ENCODE measurements around the gene TSC22D2. TPM values are rescaled to one million over a fixed set of nuclear protein-coding genes. Genes with fewer than 3 reads are reported as not detected.

Gene TSC22D2
- total RNA-seq, 1 donor, result 13.4 TPM

- H3K27me3 ChIP-seq (ENCODE audit: insufficient read depth, low read length), result no peaks in the 10 kb centered on the region
- TF ChIP-seq CTCF (IDR thresholded peaks at IDR 0.05; ENCODE audit: extremely low read depth, low read depth, low read length), result no peak
- peak overlapping the region; percentile 17 for H3K4me2 ChIP-seq (ENCODE audit: insufficient read depth, low read length)
- no peak overlapping the region for H2AFZ ChIP-seq (ENCODE audit: low read length)
- H3K4me3 ChIP-seq (ENCODE audit: insufficient read depth, low read length), result no peak overlapping the region
- peak overlapping the region; percentile 40 for H3K27ac ChIP-seq (ENCODE audit: low read depth, low read length)
- H4K20me1 ChIP-seq (ENCODE audit: insufficient read depth, low read length), result peaks cover 60% of the 10 kb centered on the region
- no peaks in the 10 kb centered on the region for H3K9me3 ChIP-seq (ENCODE audit: low read depth, low read length)
- peaks cover 48% of the 10 kb centered on the region for H3K4me1 ChIP-seq (ENCODE audit: insufficient read depth, low read length)
- H3K36me3 ChIP-seq (ENCODE audit: insufficient read depth, low read length), result peaks cover 11% of the 10 kb centered on the region
- H3K79me2 ChIP-seq (ENCODE audit: insufficient read depth, low read length), result peaks cover 99% of the 10 kb centered on the region
- DNase-seq (ENCODE audit: insufficient read length, low spot score, missing footprints), result peak; percentile 6
Measured at GRCh38 chr3:150421799-150422548, 13.9 kb downstream of the TSC22D2 start.

- H3K4me1 ChIP-seq (ENCODE audit: insufficient read depth, low read length), result peaks cover 38% of the 10 kb centered on the region
- no peak overlapping the region for H2AFZ ChIP-seq (ENCODE audit: low read length)
- H3K79me2 ChIP-seq (ENCODE audit: insufficient read depth, low read length), result peaks cover 99% of the 10 kb centered on the region
- H3K27ac ChIP-seq (ENCODE audit: low read depth, low read length), result no peak overlapping the region
- H3K27me3 ChIP-seq (ENCODE audit: insufficient read depth, low read length), result no peaks in the 10 kb centered on the region
- no peak overlapping the region for H3K4me2 ChIP-seq (ENCODE audit: insufficient read depth, low read length)
- H3K36me3 ChIP-seq (ENCODE audit: insufficient read depth, low read length), result peaks cover 11% of the 10 kb centered on the region
- no peak overlapping the region for H3K4me3 ChIP-seq (ENCODE audit: insufficient read depth, low read length)
- H3K9me3 ChIP-seq (ENCODE audit: low read depth, low read length), result no peaks in the 10 kb centered on the region
- DNase-seq (ENCODE audit: insufficient read length, low spot score, missing footprints), result no peak
- peaks cover 54% of the 10 kb centered on the region for H4K20me1 ChIP-seq (ENCODE audit: insufficient read depth, low read length)
- no peak for TF ChIP-seq CTCF (IDR thresholded peaks at IDR 0.05; ENCODE audit: extremely low read depth, low read depth, low read length)
Measured at GRCh38 chr3:150422907-150423306, 14.8 kb downstream of the TSC22D2 start.

GRCh38 chr3:150423761-150424160 lies 15.7 kb downstream of the TSC22D2 start:
- Histone ChIP-seq H3K4me3 (ENCODE audit: insufficient read depth, low read length) (no peak overlapping the region), H3K27ac (ENCODE audit: low read depth, low read length) (no peak overlapping the region), H4K20me1 (ENCODE audit: insufficient read depth, low read length) (peaks cover 49% of the 10 kb centered on the region), H3K4me1 (ENCODE audit: insufficient read depth, low read length) (peaks cover 36% of the 10 kb centered on the region), H2AFZ (ENCODE audit: low read length) (no peak overlapping the region), H3K9me3 (ENCODE audit: low read depth, low read length) (no peaks in the 10 kb centered on the region), H3K79me2 (ENCODE audit: insufficient read depth, low read length) (peaks cover 99% of the 10 kb centered on the region), H3K4me2 (ENCODE audit: insufficient read depth, low read length) (no peak overlapping the region), H3K36me3 (ENCODE audit: insufficient read depth, low read length) (peaks cover 11% of the 10 kb centered on the region), H3K27me3 (ENCODE audit: insufficient read depth, low read length) (no peaks in the 10 kb centered on the region)
- TF ChIP-seq CTCF (IDR thresholded peaks at IDR 0.05; ENCODE audit: extremely low read depth, low read depth, low read length), result no peak
- DNase-seq (ENCODE audit: insufficient read length, low spot score, missing footprints), result no peak

GRCh38 chr3:150426292-150426691 lies 18.2 kb downstream of the TSC22D2 start:
- H3K4me2 ChIP-seq (ENCODE audit: insufficient read depth, low read length), result no peak overlapping the region
- H3K4me1 ChIP-seq (ENCODE audit: insufficient read depth, low read length), result peaks cover 24% of the 10 kb centered on the region
- H2AFZ ChIP-seq (ENCODE audit: low read length), result no peak overlapping the region
- no peaks in the 10 kb centered on the region for H3K27me3 ChIP-seq (ENCODE audit: insufficient read depth, low read length)
- peaks cover 11% of the 10 kb centered on the region for H3K36me3 ChIP-seq (ENCODE audit: insufficient read depth, low read length)
- peaks cover 38% of the 10 kb centered on the region for H4K20me1 ChIP-seq (ENCODE audit: insufficient read depth, low read length)
- peaks cover 99% of the 10 kb centered on the region for H3K79me2 ChIP-seq (ENCODE audit: insufficient read depth, low read length)
- H3K9me3 ChIP-seq (ENCODE audit: low read depth, low read length), result no peaks in the 10 kb centered on the region
- no peak overlapping the region for H3K27ac ChIP-seq (ENCODE audit: low read depth, low read length)
- no peak for DNase-seq (ENCODE audit: insufficient read length, low spot score, missing footprints)
- no peak for TF ChIP-seq CTCF (IDR thresholded peaks at IDR 0.05; ENCODE audit: extremely low read depth, low read depth, low read length)
- no peak overlapping the region for H3K4me3 ChIP-seq (ENCODE audit: insufficient read depth, low read length)

Measured in osteoblast (primary cell).